ENCODE data around the gene TBX3. TPM values are rescaled to one million over a fixed set of nuclear protein-coding genes. Genes with fewer than 3 reads are reported as not detected.
A peak's percentile ranks its signal among the peaks of the same experiment; 100 is the strongest.

The TBX3 gene
- total RNA-seq, 1 donor from 2014 or later: not detected

DNA sequence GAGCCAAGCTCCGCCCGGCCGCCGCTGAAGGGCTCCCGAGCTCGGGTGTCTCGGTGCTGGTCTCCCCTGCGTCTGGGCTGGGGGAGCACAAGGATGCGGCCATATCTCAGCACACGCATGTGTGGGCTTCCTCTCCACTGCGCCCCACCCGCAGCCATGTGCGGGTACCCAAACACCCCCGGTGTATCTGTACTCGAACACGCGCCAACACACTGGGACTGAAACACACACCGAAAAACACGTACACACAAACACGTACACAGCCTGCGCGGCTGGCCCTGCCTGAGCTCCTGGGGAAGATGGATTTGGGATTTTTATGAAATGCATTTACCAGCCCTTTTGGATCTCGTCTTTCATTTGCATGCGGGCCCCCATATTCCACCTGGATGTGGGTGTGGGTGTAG, 897 bp upstream of the TBX3 start:
- no peak for DNase-seq (ENCODE audit: low spot score)
- no peak for TF ChIP-seq EZH2phosphoT487 (IDR thresholded peaks at IDR 0.05)
- TF ChIP-seq, protein P1, sequence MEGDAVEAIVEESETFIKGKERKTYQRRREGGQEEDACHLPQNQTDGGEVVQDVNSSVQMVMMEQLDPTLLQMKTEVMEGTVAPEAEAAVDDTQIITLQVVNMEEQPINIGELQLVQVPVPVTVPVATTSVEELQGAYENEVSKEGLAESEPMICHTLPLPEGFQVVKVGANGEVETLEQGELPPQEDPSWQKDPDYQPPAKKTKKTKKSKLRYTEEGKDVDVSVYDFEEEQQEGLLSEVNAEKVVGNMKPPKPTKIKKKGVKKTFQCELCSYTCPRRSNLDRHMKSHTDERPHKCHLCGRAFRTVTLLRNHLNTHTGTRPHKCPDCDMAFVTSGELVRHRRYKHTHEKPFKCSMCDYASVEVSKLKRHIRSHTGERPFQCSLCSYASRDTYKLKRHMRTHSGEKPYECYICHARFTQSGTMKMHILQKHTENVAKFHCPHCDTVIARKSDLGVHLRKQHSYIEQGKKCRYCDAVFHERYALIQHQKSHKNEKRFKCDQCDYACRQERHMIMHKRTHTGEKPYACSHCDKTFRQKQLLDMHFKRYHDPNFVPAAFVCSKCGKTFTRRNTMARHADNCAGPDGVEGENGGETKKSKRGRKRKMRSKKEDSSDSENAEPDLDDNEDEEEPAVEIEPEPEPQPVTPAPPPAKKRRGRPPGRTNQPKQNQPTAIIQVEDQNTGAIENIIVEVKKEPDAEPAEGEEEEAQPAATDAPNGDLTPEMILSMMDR (IDR thresholded peaks at IDR 0.05): no peak
- TF ChIP-seq EZH2 (IDR thresholded peaks at IDR 0.05): no peak
- no peak overlapping the region for H3K27ac ChIP-seq
- Mint-ChIP-seq H3K27ac (no peak overlapping the region), H3K36me3 (no peaks in the 10 kb centered on the region), H3K4me3 (peak overlapping the region; percentile 78), H3K27me3 (ENCODE audit: insufficient read depth, low read depth) (peaks cover 93% of the 10 kb centered on the region), H3K9me3 (peaks cover 8% of the 10 kb centered on the region), H3K4me1 (peaks cover 37% of the 10 kb centered on the region)
- peaks cover 35% of the 10 kb centered on the region for H3K4me1 ChIP-seq
- peak overlapping the region; percentile 45 for H2AFZ ChIP-seq (replicated peaks)
- no peaks in the 10 kb centered on the region for H3K79me2 ChIP-seq (ENCODE audit: low read depth)
- no peaks in the 10 kb centered on the region for H3K36me3 ChIP-seq
- H3K9ac ChIP-seq: no peak overlapping the region
- H4K20me1 ChIP-seq (ENCODE audit: low read depth): peaks cover 95% of the 10 kb centered on the region
- no peaks in the 10 kb centered on the region for H3K9me3 ChIP-seq (ENCODE audit: low read depth)
- peak overlapping the region; percentile 45 for H3K4me3 ChIP-seq
- H3K4me2 ChIP-seq: peak overlapping the region; percentile 77
- H3F3A ChIP-seq (ENCODE audit: low read depth): peaks cover 48% of the 10 kb centered on the region
- H3K27me3 ChIP-seq: peaks cover 99% of the 10 kb centered on the region

DNA sequence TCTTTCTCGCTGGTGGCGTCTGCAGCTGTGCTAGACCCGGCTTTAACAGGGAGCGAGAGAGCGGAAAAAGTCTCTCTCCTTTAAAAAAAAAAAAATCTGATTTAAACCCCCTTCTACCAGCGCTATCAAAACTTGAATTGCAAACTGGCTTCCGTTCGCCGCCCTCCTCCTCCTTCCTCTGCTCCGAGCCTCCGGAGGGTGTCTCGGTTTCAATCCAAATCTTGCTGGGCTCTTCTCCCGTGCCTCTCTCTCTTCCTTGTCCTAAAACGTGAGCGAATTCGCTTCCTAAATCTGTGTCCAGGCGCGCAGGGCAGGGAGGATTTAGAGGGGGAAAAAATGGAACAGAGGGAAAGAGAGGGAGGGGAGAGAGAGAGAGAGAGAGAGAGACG, 272 bp downstream of the TBX3 start:
- H3K4me2 ChIP-seq: peak overlapping the region; percentile 77
- H3K79me2 ChIP-seq (ENCODE audit: low read depth): no peaks in the 10 kb centered on the region
- H3K4me1 ChIP-seq: peaks cover 43% of the 10 kb centered on the region
- Mint-ChIP-seq H3K36me3 (no peaks in the 10 kb centered on the region), H3K9me3 (peaks cover 10% of the 10 kb centered on the region), H3K4me3 (peak overlapping the region; percentile 83), H3K27me3 (ENCODE audit: insufficient read depth, low read depth) (peaks cover 93% of the 10 kb centered on the region), H3K27ac (no peak overlapping the region), H3K4me1 (peaks cover 37% of the 10 kb centered on the region)
- H4K20me1 ChIP-seq (ENCODE audit: low read depth): peaks cover 95% of the 10 kb centered on the region
- no peak for DNase-seq (ENCODE audit: low spot score)
- no peak overlapping the region for H3K9ac ChIP-seq
- H2AFZ ChIP-seq (replicated peaks): peak overlapping the region; percentile 46
- H3K27me3 ChIP-seq: peaks cover 99% of the 10 kb centered on the region
- H3K4me3 ChIP-seq: peak overlapping the region; percentile 45
- TF ChIP-seq, protein P1 (IDR thresholded peaks at IDR 0.05): no peak
- TF ChIP-seq EZH2phosphoT487 (IDR thresholded peaks at IDR 0.05) (no peak), EZH2 (IDR thresholded peaks at IDR 0.05) (no peak)
- no peaks in the 10 kb centered on the region for H3K9me3 ChIP-seq (ENCODE audit: low read depth)
- no peak overlapping the region for H3K27ac ChIP-seq
- peaks cover 48% of the 10 kb centered on the region for H3F3A ChIP-seq (ENCODE audit: low read depth)
- H3K36me3 ChIP-seq: no peaks in the 10 kb centered on the region

DNA sequence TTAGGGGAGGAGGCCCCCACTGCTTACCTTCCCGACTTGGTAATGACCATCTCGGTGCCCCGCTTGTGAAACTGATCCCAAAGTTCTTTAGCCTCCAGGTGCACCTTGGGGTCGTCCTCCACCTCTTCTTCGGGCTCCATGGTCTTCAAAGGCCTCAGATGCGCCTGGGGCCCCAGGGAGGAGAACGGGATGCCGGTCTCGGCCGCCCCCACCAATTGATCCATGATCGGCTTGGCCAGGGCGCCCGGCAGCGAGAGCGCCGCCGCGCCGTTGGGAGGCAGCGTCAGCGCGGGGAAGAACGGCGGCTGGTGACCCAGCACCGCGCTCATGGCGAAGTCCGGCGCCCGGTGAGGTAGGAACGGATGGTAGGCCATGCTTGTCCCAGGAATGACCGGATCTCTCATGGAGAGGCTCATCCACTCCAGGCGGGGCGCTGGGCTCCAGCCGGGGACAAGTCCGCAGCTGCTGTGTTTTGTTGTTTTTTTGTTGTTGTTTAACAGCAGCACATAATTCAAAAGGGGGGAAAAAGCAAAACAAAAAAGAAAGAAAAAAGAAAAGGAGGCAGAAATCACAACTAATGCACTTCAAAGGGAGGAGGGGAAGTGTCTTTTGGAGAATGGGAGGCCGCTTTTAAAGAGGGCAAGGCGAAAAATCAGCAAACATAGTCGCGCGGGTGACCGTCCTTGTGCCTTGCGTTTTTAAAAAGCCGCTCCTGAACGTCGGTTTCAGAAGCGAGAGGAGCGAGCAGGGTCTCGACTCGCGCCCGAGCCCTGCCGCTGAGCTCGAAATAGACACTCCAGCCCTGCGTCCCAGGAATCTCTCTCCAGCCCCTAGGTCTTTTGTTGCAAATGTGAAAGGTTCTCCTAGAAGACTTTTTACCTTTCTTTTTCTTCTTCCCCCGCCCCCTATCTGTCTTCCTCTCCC, 928 bp downstream of the TBX3 start:
- H3K9ac ChIP-seq: no peak overlapping the region
- H3K79me2 ChIP-seq (ENCODE audit: low read depth): no peaks in the 10 kb centered on the region
- Mint-ChIP-seq H3K36me3 (no peaks in the 10 kb centered on the region), H3K4me1 (peaks cover 37% of the 10 kb centered on the region), H3K27me3 (ENCODE audit: insufficient read depth, low read depth) (peaks cover 92% of the 10 kb centered on the region), H3K4me3 (peak overlapping the region; percentile 83), H3K9me3 (peaks cover 10% of the 10 kb centered on the region), H3K27ac (no peak overlapping the region)
- peak; percentile 68 for TF ChIP-seq EZH2 (IDR thresholded peaks at IDR 0.05)
- peak; percentile 86 for TF ChIP-seq EZH2phosphoT487 (IDR thresholded peaks at IDR 0.05)
- TF ChIP-seq, protein P1 (IDR thresholded peaks at IDR 0.05): peak; percentile 6
- no peak overlapping the region for H3K27ac ChIP-seq
- H3K4me1 ChIP-seq: peaks cover 43% of the 10 kb centered on the region
- H2AFZ ChIP-seq (replicated peaks): no peak overlapping the region
- H3F3A ChIP-seq (ENCODE audit: low read depth): peaks cover 48% of the 10 kb centered on the region
- peak overlapping the region; percentile 77 for H3K4me2 ChIP-seq
- peaks cover 95% of the 10 kb centered on the region for H4K20me1 ChIP-seq (ENCODE audit: low read depth)
- DNase-seq (ENCODE audit: low spot score): peak; percentile 75
- peaks cover 99% of the 10 kb centered on the region for H3K27me3 ChIP-seq
- H3K36me3 ChIP-seq: no peaks in the 10 kb centered on the region
- H3K9me3 ChIP-seq (ENCODE audit: low read depth): no peaks in the 10 kb centered on the region
- peak overlapping the region; percentile 45 for H3K4me3 ChIP-seq
